Measurements from ENCODE around the gene YY1AP1. TPM values are rescaled to one million over a fixed set of nuclear protein-coding genes. Genes with fewer than 3 reads are reported as not detected.
"Not testable (repeated sequence)": the region's sequence is repeated elsewhere in the genome, so short reads cannot be mapped to it uniquely, and the experiment has no call there.

The YY1AP1 gene
- total RNA-seq, 1 donor, result 54.6 TPM

GRCh38 chr1:155713075-155713474 lies 24.5 kb upstream of the YY1AP1 start:
- Histone ChIP-seq H3K27ac (ENCODE audit: low read depth, low read length) (no peak overlapping the region), H3K4me2 (ENCODE audit: insufficient read depth, low read length) (no peak overlapping the region), H3K79me2 (ENCODE audit: insufficient read depth, low read length) (peaks cover 40% of the 10 kb centered on the region), H2AFZ (ENCODE audit: low read length) (no peak overlapping the region), H4K20me1 (ENCODE audit: insufficient read depth, low read length) (peaks cover 7% of the 10 kb centered on the region), H3K36me3 (ENCODE audit: insufficient read depth, low read length) (peaks cover 31% of the 10 kb centered on the region), H3K9me3 (ENCODE audit: low read depth, low read length) (no peaks in the 10 kb centered on the region), H3K4me1 (ENCODE audit: insufficient read depth, low read length) (no peaks in the 10 kb centered on the region), H3K27me3 (ENCODE audit: insufficient read depth, low read length) (no peaks in the 10 kb centered on the region), H3K4me3 (ENCODE audit: insufficient read depth, low read length) (no peak overlapping the region)
- TF ChIP-seq CTCF (IDR thresholded peaks at IDR 0.05; ENCODE audit: extremely low read depth, low read depth, low read length), result no peak
- DNase-seq (ENCODE audit: insufficient read length, low spot score, missing footprints), result no peak

- Histone ChIP-seq H3K79me2 (ENCODE audit: insufficient read depth, low read length) (peaks cover 44% of the 10 kb centered on the region), H3K36me3 (ENCODE audit: insufficient read depth, low read length) (peaks cover 31% of the 10 kb centered on the region)
- not testable (repeated sequence) for H3K27me3 ChIP-seq (ENCODE audit: insufficient read depth, low read length); H3K4me2 ChIP-seq (ENCODE audit: insufficient read depth, low read length); H2AFZ ChIP-seq (ENCODE audit: low read length); H3K27ac ChIP-seq (ENCODE audit: low read depth, low read length); H3K4me3 ChIP-seq (ENCODE audit: insufficient read depth, low read length); H3K4me1 ChIP-seq (ENCODE audit: insufficient read depth, low read length); H4K20me1 ChIP-seq (ENCODE audit: insufficient read depth, low read length); H3K9me3 ChIP-seq (ENCODE audit: low read depth, low read length)
- peak; percentile 41 for DNase-seq (ENCODE audit: insufficient read length, low spot score, missing footprints)
Measured at GRCh38 chr1:155712636-155713035, 24.1 kb upstream of the YY1AP1 start.

GRCh38 chr1:155711457-155711856 lies 22.9 kb upstream of the YY1AP1 start:
- H3K9me3 ChIP-seq (ENCODE audit: low read depth, low read length); H3K4me2 ChIP-seq (ENCODE audit: insufficient read depth, low read length); H3K4me1 ChIP-seq (ENCODE audit: insufficient read depth, low read length); H4K20me1 ChIP-seq (ENCODE audit: insufficient read depth, low read length); H3K27ac ChIP-seq (ENCODE audit: low read depth, low read length); H3K4me3 ChIP-seq (ENCODE audit: insufficient read depth, low read length); H3K27me3 ChIP-seq (ENCODE audit: insufficient read depth, low read length); H2AFZ ChIP-seq (ENCODE audit: low read length): not testable (repeated sequence)
- peaks cover 49% of the 10 kb centered on the region for H3K79me2 ChIP-seq (ENCODE audit: insufficient read depth, low read length)
- peak; percentile 53 for DNase-seq (ENCODE audit: insufficient read length, low spot score, missing footprints)
- H3K36me3 ChIP-seq (ENCODE audit: insufficient read depth, low read length), result peaks cover 21% of the 10 kb centered on the region

- TF ChIP-seq CTCF (IDR thresholded peaks at IDR 0.05; ENCODE audit: extremely low read depth, low read depth, low read length), result no peak
- Histone ChIP-seq H4K20me1 (ENCODE audit: insufficient read depth, low read length) (peaks cover 9% of the 10 kb centered on the region), H3K4me2 (ENCODE audit: insufficient read depth, low read length) (no peak overlapping the region), H3K27me3 (ENCODE audit: insufficient read depth, low read length) (no peaks in the 10 kb centered on the region), H2AFZ (ENCODE audit: low read length) (no peak overlapping the region), H3K27ac (ENCODE audit: low read depth, low read length) (no peak overlapping the region), H3K79me2 (ENCODE audit: insufficient read depth, low read length) (peaks cover 62% of the 10 kb centered on the region), H3K4me1 (ENCODE audit: insufficient read depth, low read length) (peaks cover 6% of the 10 kb centered on the region), H3K36me3 (ENCODE audit: insufficient read depth, low read length) (peaks cover 17% of the 10 kb centered on the region), H3K9me3 (ENCODE audit: low read depth, low read length) (no peaks in the 10 kb centered on the region), H3K4me3 (ENCODE audit: insufficient read depth, low read length) (no peak overlapping the region)
- no peak for DNase-seq (ENCODE audit: insufficient read length, low spot score, missing footprints)
Measured at GRCh38 chr1:155709391-155709790, 20.8 kb upstream of the YY1AP1 start.

- H4K20me1 ChIP-seq (ENCODE audit: insufficient read depth, low read length), result peaks cover 5% of the 10 kb centered on the region
- peaks cover 70% of the 10 kb centered on the region for H3K79me2 ChIP-seq (ENCODE audit: insufficient read depth, low read length)
- TF ChIP-seq CTCF (IDR thresholded peaks at IDR 0.05; ENCODE audit: extremely low read depth, low read depth, low read length), result no peak
Measured at GRCh38 chr1:155706139-155706538, 17.6 kb upstream of the YY1AP1 start.

GRCh38 chr1:155704414-155704813 lies 15.8 kb upstream of the YY1AP1 start:
- not testable (repeated sequence) for H4K20me1 ChIP-seq (ENCODE audit: insufficient read depth, low read length); DNase-seq (ENCODE audit: insufficient read length, low spot score, missing footprints); H3K27me3 ChIP-seq (ENCODE audit: insufficient read depth, low read length); H3K27ac ChIP-seq (ENCODE audit: low read depth, low read length); H2AFZ ChIP-seq (ENCODE audit: low read length); H3K4me3 ChIP-seq (ENCODE audit: insufficient read depth, low read length); H3K4me2 ChIP-seq (ENCODE audit: insufficient read depth, low read length); H3K9me3 ChIP-seq (ENCODE audit: low read depth, low read length); H3K4me1 ChIP-seq (ENCODE audit: insufficient read depth, low read length); H3K36me3 ChIP-seq (ENCODE audit: insufficient read depth, low read length)
- peaks cover 74% of the 10 kb centered on the region for H3K79me2 ChIP-seq (ENCODE audit: insufficient read depth, low read length)

More at GRCh38 chr1:155706139-155706538, 17.6 kb upstream of the YY1AP1 start:
- H3K4me3 ChIP-seq (ENCODE audit: insufficient read depth, low read length), result no peak overlapping the region
- peak; percentile 85 for DNase-seq (ENCODE audit: insufficient read length, low spot score, missing footprints)
- no peak overlapping the region for H3K4me2 ChIP-seq (ENCODE audit: insufficient read depth, low read length)
- H3K27me3 ChIP-seq (ENCODE audit: insufficient read depth, low read length), result no peaks in the 10 kb centered on the region
- no peak overlapping the region for H3K27ac ChIP-seq (ENCODE audit: low read depth, low read length)
- H3K9me3 ChIP-seq (ENCODE audit: low read depth, low read length), result no peaks in the 10 kb centered on the region
- H2AFZ ChIP-seq (ENCODE audit: low read length), result no peak overlapping the region
- peaks cover 4% of the 10 kb centered on the region for H3K36me3 ChIP-seq (ENCODE audit: insufficient read depth, low read length)
- H3K4me1 ChIP-seq (ENCODE audit: insufficient read depth, low read length), result peaks cover 6% of the 10 kb centered on the region

Measured in osteoblast (primary cell).